Measurements from ENCODE around the gene ABCF1. TPM values are rescaled to one million over a fixed set of nuclear protein-coding genes. Genes with fewer than 3 reads are reported as not detected.
A peak's percentile ranks its signal among the peaks of the same experiment; 100 is the strongest.

Gene ABCF1
- total RNA-seq, 1 experiment from 2014 or later, result 73.7 TPM

DNA sequence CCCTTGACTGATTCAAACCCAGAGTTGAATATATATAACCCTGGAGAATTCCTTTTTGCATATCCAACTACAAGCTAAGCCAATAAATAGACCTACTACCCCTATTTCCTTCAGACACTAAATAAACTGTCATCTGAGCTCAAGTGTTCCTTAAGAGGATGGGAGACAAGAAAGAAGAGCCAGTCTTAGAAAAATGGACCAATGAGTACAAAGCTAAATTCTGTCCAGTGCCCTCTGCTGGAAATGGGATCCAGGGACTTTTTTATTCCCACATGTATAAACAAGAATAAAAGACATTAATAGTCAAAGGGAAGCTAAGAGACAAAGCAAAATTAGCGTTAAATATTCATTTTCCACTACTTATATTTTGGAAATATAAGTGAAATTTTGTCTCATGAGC is 41.0 kb downstream of the ABCF1 start:
- Histone ChIP-seq H3K9me3 (ENCODE audit: insufficient read depth, low read depth) (no peaks in the 10 kb centered on the region), H3F3A (ENCODE audit: insufficient read depth, low read depth) (peaks cover 67% of the 10 kb centered on the region), H3K36me3 (ENCODE audit: low read depth) (peaks cover 31% of the 10 kb centered on the region), H3K79me2 (ENCODE audit: low read depth) (peaks cover 28% of the 10 kb centered on the region), H3K9me2 (ENCODE audit: insufficient read depth) (no peaks in the 10 kb centered on the region), H3K27me3 (ENCODE audit: insufficient read depth, low read depth) (no peaks in the 10 kb centered on the region), H2AFZ (no peak overlapping the region), H3K4me2 (peak overlapping the region; percentile 98), H4K20me1 (ENCODE audit: insufficient read depth) (peaks cover 26% of the 10 kb centered on the region; the same call in 1 of the 2 replicates), H3K27ac (0 out of 2 replicates have a peak overlapping the region, but pooled peaks have one; percentile 86), H3K4me1 (replicated peaks; ENCODE audit: insufficient read depth) (peaks cover 26% of the 10 kb centered on the region), H3K4me3 (no peak overlapping the region)
- BruUV-seq (replicated peaks), result no TSS peak
- ChIA-PET POLR2A (ENCODE audit: unreplicated experiment) (interaction anchor here (0.7 to 1.1 kb wide), 6 partner anchors 12 to 277 kb away, joined by 3 to 6 read pairs (median 4); no protein-coding TSS in a partner anchor), CTCF (interaction anchor here (0.6 to 3.6 kb wide), 4 partner anchors 38 to 130 kb away, joined by 3 to 8 read pairs (median 4); no protein-coding TSS in a partner anchor)
- DNase-seq, result no peak
- TF ChIP-seq EZH2 (IDR thresholded peaks at IDR 0.05; ENCODE audit: low read depth), result no peak
- TF ChIP-seq, protein P1, sequence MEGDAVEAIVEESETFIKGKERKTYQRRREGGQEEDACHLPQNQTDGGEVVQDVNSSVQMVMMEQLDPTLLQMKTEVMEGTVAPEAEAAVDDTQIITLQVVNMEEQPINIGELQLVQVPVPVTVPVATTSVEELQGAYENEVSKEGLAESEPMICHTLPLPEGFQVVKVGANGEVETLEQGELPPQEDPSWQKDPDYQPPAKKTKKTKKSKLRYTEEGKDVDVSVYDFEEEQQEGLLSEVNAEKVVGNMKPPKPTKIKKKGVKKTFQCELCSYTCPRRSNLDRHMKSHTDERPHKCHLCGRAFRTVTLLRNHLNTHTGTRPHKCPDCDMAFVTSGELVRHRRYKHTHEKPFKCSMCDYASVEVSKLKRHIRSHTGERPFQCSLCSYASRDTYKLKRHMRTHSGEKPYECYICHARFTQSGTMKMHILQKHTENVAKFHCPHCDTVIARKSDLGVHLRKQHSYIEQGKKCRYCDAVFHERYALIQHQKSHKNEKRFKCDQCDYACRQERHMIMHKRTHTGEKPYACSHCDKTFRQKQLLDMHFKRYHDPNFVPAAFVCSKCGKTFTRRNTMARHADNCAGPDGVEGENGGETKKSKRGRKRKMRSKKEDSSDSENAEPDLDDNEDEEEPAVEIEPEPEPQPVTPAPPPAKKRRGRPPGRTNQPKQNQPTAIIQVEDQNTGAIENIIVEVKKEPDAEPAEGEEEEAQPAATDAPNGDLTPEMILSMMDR (conservative IDR thresholded peaks at IDR 0.05), result no peak; the same call in 1 of the 2 replicates
- intact Hi-C loops (cut with micrococcal nuclease; ENCODE audit: unreplicated experiment), result no loop called here

DNA sequence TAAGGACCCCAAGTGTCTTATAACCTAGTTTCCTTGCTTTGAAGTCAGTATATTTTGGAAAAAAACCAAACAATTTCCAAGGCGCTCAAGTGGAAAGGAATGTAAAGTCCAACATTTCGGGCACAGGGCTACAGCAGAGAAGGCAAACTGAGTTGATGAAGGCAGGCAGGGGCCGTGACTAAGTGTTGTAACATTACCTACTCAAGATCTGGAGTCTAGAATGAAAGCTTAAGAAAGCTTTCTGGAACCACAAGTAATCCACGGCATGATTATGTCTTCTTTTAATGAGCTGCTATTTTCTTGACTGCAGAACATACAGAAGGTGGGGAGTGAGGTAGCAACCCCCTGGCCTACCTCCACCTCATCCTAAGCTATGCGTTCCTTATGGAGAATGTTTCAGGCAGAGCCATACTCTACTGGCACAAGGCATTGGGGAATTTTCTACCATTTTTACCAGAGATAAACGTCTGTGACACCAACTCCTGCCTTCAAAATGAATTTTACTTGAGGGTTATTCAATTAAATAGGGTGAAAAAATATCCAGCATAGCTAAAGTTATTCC is 41.5 kb downstream of the ABCF1 start:
- H3K4me2 ChIP-seq, result peak overlapping the region; percentile 98
- no peak overlapping the region for H3K4me3 ChIP-seq
- H4K20me1 ChIP-seq (ENCODE audit: insufficient read depth), result peaks cover 26% of the 10 kb centered on the region; the same call in 1 of the 2 replicates
- H3F3A ChIP-seq (ENCODE audit: insufficient read depth, low read depth), result peaks cover 67% of the 10 kb centered on the region
- BruUV-seq (replicated peaks), result no TSS peak
- intact Hi-C loops (cut with micrococcal nuclease; ENCODE audit: unreplicated experiment), result no loop called here
- peak in 1 of 2 experiments; percentile 47 for DNase-seq
- no peaks in the 10 kb centered on the region for H3K9me3 ChIP-seq (ENCODE audit: insufficient read depth, low read depth)
- H3K9me2 ChIP-seq (ENCODE audit: insufficient read depth), result no peaks in the 10 kb centered on the region
- TF ChIP-seq, protein P1 (conservative IDR thresholded peaks at IDR 0.05), result no peak
- no peaks in the 10 kb centered on the region for H3K27me3 ChIP-seq (ENCODE audit: insufficient read depth, low read depth)
- peaks cover 26% of the 10 kb centered on the region for H3K36me3 ChIP-seq (ENCODE audit: low read depth)
- peaks cover 28% of the 10 kb centered on the region for H3K79me2 ChIP-seq (ENCODE audit: low read depth)
- peak overlapping the region; percentile 86; the same call in 1 of the 2 replicates for H3K27ac ChIP-seq
- H3K4me1 ChIP-seq (replicated peaks; ENCODE audit: insufficient read depth), result peaks cover 26% of the 10 kb centered on the region
- ChIA-PET CTCF (interaction anchor here (0.6 to 3.6 kb wide), 5 partner anchors 22 to 131 kb away, joined by 3 to 8 read pairs (median 4); no protein-coding TSS in a partner anchor), POLR2A (ENCODE audit: unreplicated experiment) (interaction anchor here (0.5 to 1.1 kb wide), 8 partner anchors 13 to 481 kb away, joined by 3 to 9 read pairs (median 4); partner anchors contain the start of genes GNL1 and PRR3)
- H2AFZ ChIP-seq, result no peak overlapping the region

DNA sequence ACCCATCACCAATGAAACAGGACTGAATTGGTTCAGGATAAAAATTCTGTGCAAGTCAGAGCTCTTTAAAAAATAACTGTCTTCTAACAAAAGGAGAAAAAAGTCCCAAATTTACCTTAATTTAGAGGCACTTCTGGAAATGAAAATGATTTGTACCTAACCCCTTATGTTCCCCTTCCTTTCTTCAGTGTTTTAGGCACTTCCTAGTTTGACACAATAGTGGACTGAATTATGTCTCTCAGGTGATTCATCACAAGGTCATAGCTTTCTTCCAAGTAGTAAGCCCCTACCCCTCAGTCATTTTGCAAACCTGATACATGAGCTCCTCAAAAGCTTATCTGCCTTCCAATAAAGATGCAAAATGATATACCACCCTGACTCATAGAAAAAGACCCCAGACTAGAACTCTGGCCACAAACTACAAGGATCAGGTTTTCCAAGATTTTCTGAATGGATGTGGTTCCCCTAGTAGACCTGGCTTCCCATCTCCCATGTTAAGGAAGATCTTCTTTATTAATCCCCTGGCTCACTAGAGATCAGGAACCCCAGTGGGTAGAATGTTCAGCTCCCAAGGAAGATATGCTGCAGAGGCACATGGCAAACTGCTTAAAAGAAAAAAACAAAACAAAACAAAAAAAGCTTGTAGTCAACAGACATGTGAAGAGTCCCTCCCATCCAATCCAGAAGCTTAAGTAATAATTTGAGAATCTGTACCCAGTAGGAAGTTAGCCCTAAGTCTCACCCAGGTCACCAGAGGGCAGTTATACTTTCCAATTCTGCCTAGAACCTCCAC is 42.2 kb downstream of the ABCF1 start:
- Histone ChIP-seq H3F3A (ENCODE audit: insufficient read depth, low read depth) (peaks cover 74% of the 10 kb centered on the region), H2AFZ (no peak overlapping the region), H3K4me2 (peak overlapping the region; percentile 98), H3K79me2 (ENCODE audit: low read depth) (peaks cover 35% of the 10 kb centered on the region), H3K36me3 (ENCODE audit: low read depth) (peaks cover 26% of the 10 kb centered on the region), H3K9me2 (ENCODE audit: insufficient read depth) (no peaks in the 10 kb centered on the region), H3K27ac (peak overlapping the region; percentile 86), H3K4me3 (no peak overlapping the region), H3K9me3 (ENCODE audit: insufficient read depth, low read depth) (no peaks in the 10 kb centered on the region), H4K20me1 (ENCODE audit: insufficient read depth) (peaks cover 26% of the 10 kb centered on the region; the same call in 1 of the 2 replicates), H3K4me1 (replicated peaks; ENCODE audit: insufficient read depth) (peaks cover 26% of the 10 kb centered on the region), H3K27me3 (ENCODE audit: insufficient read depth, low read depth) (no peaks in the 10 kb centered on the region)
- ChIA-PET POLR2A (ENCODE audit: unreplicated experiment) (interaction anchor here (0.5 to 1.1 kb wide), 8 partner anchors 25 to 480 kb away, joined by 3 to 21 read pairs (median 4); partner anchors contain the start of genes GNL1 and PRR3), CTCF (interaction anchor here (0.7 to 3.6 kb wide), 2 partner anchors 22 to 72 kb away, joined by 4 to 8 read pairs; no protein-coding TSS in a partner anchor)
- BruUV-seq (replicated peaks), result no TSS peak
- no peak for DNase-seq
- intact Hi-C loops (cut with micrococcal nuclease; ENCODE audit: unreplicated experiment), result no loop called here
- TF ChIP-seq EZH2 (IDR thresholded peaks at IDR 0.05; ENCODE audit: low read depth), result no peak

Measured in PC-9 (cell line).